ENCODE data around the gene RTP2.

The RTP2 gene, protein sequence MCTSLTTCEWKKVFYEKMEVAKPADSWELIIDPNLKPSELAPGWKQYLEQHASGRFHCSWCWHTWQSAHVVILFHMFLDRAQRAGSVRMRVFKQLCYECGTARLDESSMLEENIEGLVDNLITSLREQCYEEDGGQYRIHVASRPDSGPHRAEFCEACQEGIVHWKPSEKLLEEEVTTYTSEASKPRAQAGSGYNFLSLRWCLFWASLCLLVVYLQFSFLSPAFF

DNA sequence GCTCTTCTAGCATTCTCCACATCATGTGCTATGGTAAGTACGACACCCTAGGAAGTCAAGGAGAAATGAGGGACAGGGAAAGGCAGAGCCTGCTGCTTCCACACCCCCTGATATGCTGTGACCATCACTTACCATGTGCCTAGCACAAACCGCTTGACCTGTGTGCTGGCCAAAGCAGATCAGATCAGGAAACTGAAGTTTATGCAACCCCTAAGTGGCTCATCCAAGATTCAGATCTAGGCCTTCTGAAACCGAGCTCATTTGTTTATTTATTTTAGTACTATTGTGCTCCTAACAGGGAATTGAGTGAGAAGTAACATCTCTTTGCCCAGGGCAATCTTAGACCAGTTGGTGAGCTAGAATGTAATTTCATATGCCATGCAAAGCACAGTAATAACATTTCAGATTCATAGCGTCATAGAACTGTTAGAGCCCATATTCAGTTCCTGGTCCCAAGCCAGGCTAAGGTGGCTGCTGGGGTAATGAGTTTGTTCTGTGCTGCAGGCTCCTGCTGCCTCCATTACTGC is at the start of gene RTP2:
Gene RTP2 (minus strand): TSS at position 51 of the 527 bp plus-strand sequence. CDS start 429 bp downstream, outside the sequence.
- DNase-seq (ENCODE audit: low read depth): no peak
- TF ChIP-seq, protein P1, sequence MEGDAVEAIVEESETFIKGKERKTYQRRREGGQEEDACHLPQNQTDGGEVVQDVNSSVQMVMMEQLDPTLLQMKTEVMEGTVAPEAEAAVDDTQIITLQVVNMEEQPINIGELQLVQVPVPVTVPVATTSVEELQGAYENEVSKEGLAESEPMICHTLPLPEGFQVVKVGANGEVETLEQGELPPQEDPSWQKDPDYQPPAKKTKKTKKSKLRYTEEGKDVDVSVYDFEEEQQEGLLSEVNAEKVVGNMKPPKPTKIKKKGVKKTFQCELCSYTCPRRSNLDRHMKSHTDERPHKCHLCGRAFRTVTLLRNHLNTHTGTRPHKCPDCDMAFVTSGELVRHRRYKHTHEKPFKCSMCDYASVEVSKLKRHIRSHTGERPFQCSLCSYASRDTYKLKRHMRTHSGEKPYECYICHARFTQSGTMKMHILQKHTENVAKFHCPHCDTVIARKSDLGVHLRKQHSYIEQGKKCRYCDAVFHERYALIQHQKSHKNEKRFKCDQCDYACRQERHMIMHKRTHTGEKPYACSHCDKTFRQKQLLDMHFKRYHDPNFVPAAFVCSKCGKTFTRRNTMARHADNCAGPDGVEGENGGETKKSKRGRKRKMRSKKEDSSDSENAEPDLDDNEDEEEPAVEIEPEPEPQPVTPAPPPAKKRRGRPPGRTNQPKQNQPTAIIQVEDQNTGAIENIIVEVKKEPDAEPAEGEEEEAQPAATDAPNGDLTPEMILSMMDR (IDR thresholded peaks at IDR 0.05; ENCODE audit: low read depth, low read length, missing control alignments): no peak
- H3K4me3 ChIP-seq (ENCODE audit: low read depth, low read length): no peak within 1 kb of the TSS

DNA sequence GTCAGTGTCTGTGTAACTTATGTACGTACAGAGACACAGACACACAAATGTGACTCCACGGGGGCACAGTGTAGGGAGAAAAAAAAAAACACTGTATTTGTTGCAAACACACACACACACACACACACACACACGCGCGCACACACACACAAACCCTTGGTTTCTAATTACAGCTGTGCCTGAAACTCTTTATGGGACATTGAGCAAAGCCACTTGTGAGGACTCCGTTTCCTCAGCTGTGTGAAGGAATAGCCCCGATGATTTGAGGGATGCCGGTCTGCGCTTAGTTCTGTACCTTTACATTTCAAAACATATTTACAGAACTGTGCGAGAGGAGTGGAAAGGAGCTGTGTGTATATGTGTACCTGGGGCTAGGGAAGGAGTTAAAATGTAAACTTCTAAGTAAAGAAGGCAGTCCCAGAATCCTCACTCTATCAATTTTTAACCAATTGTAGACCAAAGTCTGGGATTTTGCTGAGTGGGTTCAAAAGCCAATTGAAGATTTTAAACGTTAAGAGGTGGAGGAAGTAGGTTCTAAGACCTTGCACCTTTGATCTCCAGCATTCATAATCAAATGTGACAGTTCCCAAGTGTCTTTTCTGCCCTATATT is 48.3 kb upstream of the RTP2 start:
- TF ChIP-seq, protein P1 (IDR thresholded peaks at IDR 0.05; ENCODE audit: low read depth, low read length, missing control alignments): no peak
- no peak for DNase-seq (ENCODE audit: low read depth)
- no peak overlapping the region for H3K4me3 ChIP-seq (ENCODE audit: low read depth, low read length)

DNA sequence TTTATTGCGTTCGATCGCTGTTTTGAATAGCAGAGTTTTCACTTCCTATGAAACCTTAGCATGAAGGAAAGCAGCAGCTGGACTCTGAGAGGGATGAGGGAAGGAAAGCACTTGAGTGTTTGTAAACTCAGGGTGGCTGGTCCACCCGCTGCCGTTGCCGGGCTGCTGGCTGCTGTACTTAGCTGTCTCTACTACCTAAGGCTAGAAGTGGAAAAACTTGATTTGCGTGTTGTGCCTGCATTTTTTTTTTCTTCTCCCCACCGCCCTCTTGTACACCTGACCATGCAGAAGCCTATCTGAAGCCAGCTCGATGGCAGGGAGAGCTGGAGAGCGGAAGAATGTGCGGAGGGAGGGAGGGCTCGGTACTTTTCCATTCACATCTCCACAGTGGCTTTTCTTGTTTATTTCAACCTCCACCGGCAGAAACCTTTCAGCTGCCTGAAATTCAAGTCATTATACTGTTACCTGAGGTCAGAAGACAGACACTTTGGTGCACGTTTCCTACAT is 47.7 kb upstream of the RTP2 start:
- no peak overlapping the region; the same call in 1 of the 2 replicates for H3K4me3 ChIP-seq (ENCODE audit: low read depth, low read length)
- no peak for DNase-seq (ENCODE audit: low read depth)
- TF ChIP-seq, protein P1 (IDR thresholded peaks at IDR 0.05; ENCODE audit: low read depth, low read length, missing control alignments): no peak

DNA sequence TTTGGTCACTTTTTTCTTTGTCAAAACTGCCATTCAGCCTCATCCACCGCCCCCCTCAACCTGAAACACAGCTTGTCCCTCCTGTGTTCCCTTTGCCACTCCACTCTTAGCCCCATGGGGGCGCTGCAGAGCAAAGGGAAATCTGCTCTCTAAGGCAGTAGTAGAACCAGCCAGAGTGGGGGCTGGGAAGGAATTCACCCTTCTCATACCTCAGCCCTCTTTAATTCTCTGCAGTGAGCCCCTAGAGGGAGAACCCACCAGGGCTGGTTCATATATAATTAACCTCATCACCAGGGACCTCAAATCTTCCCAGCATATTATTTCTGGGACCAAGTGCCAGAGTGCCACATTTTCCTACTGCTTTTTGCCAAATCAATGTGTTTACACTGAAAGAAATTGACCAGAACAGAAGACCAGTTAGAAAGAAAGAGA is 45.7 kb upstream of the RTP2 start:
- no peak for DNase-seq (ENCODE audit: low read depth)
- TF ChIP-seq, protein P1 (IDR thresholded peaks at IDR 0.05; ENCODE audit: low read depth, low read length, missing control alignments): peak; percentile 96
- H3K4me3 ChIP-seq (ENCODE audit: low read depth, low read length): no peak overlapping the region

DNA sequence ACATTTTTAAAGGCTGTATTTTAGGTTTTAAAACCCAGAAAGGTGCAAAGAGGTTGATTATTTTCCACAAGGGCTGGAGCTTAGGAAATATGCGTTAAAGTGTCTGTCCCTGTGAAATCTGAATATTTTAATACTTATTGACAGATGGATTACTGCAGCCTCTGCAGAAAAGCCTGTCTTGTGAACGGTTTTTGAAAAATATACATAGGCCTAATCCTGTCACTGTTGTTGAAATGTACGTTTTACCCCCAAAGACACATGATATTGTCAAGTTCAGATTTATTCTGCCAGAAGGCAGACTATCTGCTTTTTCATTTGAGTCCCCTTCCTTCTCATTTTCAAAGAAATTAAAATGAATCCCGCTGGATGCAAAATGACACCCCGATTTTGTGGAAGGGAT is 45.1 kb upstream of the RTP2 start:
- H3K4me3 ChIP-seq (ENCODE audit: low read depth, low read length): no peak overlapping the region
- TF ChIP-seq, protein P1 (IDR thresholded peaks at IDR 0.05; ENCODE audit: low read depth, low read length, missing control alignments): no peak
- no peak for DNase-seq (ENCODE audit: low read depth)

DNA sequence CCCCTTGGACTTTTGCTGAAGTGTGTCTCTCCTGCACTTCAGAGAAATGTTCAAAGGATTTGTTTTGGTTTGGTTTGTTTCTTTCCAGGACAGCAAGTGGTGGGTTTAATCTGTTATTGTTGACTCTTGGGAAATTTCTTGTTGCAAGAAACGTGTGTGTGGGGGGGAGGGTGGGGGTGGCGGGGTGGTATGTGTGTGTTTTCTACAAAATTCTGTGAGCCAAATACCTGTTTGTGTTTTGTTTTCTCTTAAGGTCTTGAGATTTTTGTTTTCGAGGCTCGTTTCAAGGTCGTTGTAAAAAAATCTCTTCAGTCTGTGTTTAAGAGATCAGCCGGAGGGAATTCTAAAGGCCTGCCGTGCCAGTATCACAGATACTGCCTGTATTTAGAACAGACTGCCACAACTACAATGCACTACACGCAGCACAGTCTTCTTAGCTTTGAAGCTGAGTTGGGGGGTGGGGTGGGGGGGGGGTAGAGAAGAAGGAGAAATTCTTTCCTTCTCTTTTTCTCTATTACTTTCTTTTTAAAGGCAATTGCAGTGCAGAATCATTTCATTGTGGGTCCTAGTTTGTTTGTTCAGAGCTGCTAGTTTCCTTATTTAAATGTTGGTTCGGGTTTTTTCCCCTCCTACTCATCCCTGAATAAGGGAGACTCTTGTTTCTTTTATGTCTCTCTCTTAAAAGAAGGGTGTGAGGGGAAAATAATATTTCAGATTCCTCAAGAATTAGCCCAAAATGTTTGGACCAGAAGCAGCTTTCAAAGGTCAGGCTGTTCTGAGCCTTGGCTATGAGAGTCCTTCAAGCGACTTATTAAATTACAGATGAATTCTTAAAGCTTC is 44.3 kb upstream of the RTP2 start:
- TF ChIP-seq, protein P1 (IDR thresholded peaks at IDR 0.05; ENCODE audit: low read depth, low read length, missing control alignments): no peak
- DNase-seq (ENCODE audit: low read depth): no peak
- H3K4me3 ChIP-seq (ENCODE audit: low read depth, low read length): no peak overlapping the region

Data from GM12864 (cell line).